ENCODE data around the gene MEGF11.

DNA sequence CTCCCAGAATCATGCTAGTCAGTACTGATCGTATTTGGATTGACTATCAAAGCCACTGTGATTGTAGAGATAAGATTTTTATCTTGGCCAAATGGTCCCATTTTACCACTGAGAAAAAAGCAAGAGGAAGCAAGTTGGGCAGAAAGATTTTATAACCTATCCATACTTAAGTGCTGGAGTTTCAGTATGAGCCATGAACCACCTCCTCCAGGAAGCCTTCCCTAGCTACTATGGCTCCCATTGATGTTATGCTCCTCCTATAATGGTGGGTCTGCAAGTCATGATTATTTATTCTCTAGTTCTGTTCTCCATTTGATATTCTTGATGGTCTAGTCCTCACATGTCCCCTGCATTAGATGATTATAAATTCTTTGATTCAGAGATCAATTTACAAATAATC lies 6.6 kb downstream of the MEGF11 start:
- TF ChIP-seq, protein P1, sequence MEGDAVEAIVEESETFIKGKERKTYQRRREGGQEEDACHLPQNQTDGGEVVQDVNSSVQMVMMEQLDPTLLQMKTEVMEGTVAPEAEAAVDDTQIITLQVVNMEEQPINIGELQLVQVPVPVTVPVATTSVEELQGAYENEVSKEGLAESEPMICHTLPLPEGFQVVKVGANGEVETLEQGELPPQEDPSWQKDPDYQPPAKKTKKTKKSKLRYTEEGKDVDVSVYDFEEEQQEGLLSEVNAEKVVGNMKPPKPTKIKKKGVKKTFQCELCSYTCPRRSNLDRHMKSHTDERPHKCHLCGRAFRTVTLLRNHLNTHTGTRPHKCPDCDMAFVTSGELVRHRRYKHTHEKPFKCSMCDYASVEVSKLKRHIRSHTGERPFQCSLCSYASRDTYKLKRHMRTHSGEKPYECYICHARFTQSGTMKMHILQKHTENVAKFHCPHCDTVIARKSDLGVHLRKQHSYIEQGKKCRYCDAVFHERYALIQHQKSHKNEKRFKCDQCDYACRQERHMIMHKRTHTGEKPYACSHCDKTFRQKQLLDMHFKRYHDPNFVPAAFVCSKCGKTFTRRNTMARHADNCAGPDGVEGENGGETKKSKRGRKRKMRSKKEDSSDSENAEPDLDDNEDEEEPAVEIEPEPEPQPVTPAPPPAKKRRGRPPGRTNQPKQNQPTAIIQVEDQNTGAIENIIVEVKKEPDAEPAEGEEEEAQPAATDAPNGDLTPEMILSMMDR (IDR thresholded peaks at IDR 0.05) = no peak
- TF ChIP-seq POLR2A (IDR thresholded peaks at IDR 0.05) = no peak
